Measurements from ENCODE around the gene USP53. TPM values are rescaled to one million over a fixed set of nuclear protein-coding genes. Genes with fewer than 3 reads are reported as not detected.

USP53 gene
- total and polyA plus RNA-seq, 2 of the 13 experiments (the other 11 are each of a cell fraction or from before 2014, with no cell fraction given), result 5.3 to 8.1 TPM

DNA sequence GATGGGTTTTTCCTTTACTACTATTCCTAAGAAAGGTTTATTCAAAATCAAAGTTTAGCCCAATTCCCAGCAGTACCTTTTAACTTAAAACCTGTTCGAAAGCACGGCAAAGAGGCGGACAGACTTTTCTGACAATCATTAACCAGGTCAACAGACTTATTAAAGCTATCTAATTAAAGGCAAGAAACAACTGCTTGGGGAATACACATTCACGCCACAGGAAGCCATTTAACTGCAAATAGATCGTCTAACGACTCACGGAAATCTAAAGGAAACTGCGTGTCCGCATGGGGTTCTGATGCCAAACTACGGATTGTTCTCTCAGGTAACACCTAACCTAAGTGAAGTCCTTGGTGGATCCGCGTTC, 663 bp upstream of the USP53 start:
- H4K20me1 ChIP-seq (ENCODE audit: insufficient read depth, low read length), result no peaks in the 10 kb centered on the region
- ChIA-PET CTCF (ENCODE audit: low intra/inter-chr PET ratio, low total read pairs) (no interaction called here), POLR2A (interaction anchor here (0.8 to 3.1 kb wide), 9 partner anchors 13 to 855 kb away, joined by 3 to 30 read pairs (median 5); partner anchors contain the start of gene MAD2L1)
- peak; percentile 47 for DNase-seq (ENCODE audit: low spot score)
- in situ Hi-C loops (cut with HindIII; ENCODE audit: extremely low pct_ligation_motif_present, low pct_unique_long_range_greater_than_20kb) (loop anchor here (10.0 kb wide), 1 partner anchor 167 kb away; no protein-coding TSS in a partner anchor), intact Hi-C loops (cut with micrococcal nuclease; ENCODE audit: unreplicated experiment) (loop anchor here (5.0 to 10.0 kb wide), 3 partner anchors 40 to 243 kb away; no protein-coding TSS in a partner anchor)
- peak overlapping the region; percentile 90 for H3K4me2 ChIP-seq (ENCODE audit: low read depth, low read length)
- H3K9me3 ChIP-seq (ENCODE audit: low read length), result no peaks in the 10 kb centered on the region
- H2AFZ ChIP-seq (ENCODE audit: low read length), result peak overlapping the region; percentile 99
- BruUV-seq (replicated peaks), result TSS peak; percentile 96
- no peak for FAIRE-seq
- ATAC-seq, result no peak; the same call in 2 of the 3 replicates
- peaks cover 19% of the 10 kb centered on the region for H3K4me1 ChIP-seq (ENCODE audit: insufficient read depth, low read length)
- peak overlapping the region; percentile 74 to 84 (median 76) for H3K4me3 ChIP-seq (replicated peaks in 1 of 3; ENCODE audit: insufficient read depth in 1 of 3, low read depth in 2 of 3, low read length in 3 of 3)
- no peaks in the 10 kb centered on the region for H3K36me3 ChIP-seq (replicated peaks in 1 of 2; ENCODE audit: control insufficient read depth in 1 of 2, insufficient read depth in 2 of 2, low read length in 2 of 2)
- peaks cover 28% of the 10 kb centered on the region for H3K79me2 ChIP-seq (ENCODE audit: insufficient read depth, low read length)
- 0% methylated on average over 11 of the region's 12 CpGs for WGBS (ENCODE audit: low lambda C conversion rate)
- peak overlapping the region; percentile 97 for H3K9ac ChIP-seq (ENCODE audit: insufficient read depth, low read depth, low read length)
- H3K27me3 ChIP-seq (ENCODE audit: control insufficient read depth in 1 of 2, insufficient read depth in 2 of 2, low read length in 2 of 2), result no peaks in the 10 kb centered on the region; a peak in 1 of 5 replicates
- peak overlapping the region; percentile 96 for H3K27ac ChIP-seq (ENCODE audit: extremely low read length, insufficient read depth, low read length)
- no peak for TF ChIP-seq ZNF329 (CRISPR knock-in tag; IDR thresholded peaks at IDR 0.05; ENCODE audit: low read depth)
- TF ChIP-seq PHF5A (CRISPR knock-in tag; IDR thresholded peaks at IDR 0.05; ENCODE audit: low read depth, unreplicated experiment), result no peak
- TF ChIP-seq, protein P1, sequence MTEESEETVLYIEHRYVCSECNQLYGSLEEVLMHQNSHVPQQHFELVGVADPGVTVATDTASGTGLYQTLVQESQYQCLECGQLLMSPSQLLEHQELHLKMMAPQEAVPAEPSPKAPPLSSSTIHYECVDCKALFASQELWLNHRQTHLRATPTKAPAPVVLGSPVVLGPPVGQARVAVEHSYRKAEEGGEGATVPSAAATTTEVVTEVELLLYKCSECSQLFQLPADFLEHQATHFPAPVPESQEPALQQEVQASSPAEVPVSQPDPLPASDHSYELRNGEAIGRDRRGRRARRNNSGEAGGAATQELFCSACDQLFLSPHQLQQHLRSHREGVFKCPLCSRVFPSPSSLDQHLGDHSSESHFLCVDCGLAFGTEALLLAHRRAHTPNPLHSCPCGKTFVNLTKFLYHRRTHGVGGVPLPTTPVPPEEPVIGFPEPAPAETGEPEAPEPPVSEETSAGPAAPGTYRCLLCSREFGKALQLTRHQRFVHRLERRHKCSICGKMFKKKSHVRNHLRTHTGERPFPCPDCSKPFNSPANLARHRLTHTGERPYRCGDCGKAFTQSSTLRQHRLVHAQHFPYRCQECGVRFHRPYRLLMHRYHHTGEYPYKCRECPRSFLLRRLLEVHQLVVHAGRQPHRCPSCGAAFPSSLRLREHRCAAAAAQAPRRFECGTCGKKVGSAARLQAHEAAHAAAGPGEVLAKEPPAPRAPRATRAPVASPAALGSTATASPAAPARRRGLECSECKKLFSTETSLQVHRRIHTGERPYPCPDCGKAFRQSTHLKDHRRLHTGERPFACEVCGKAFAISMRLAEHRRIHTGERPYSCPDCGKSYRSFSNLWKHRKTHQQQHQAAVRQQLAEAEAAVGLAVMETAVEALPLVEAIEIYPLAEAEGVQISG (CRISPR knock-in tag; IDR thresholded peaks at IDR 0.05), result no peak
- TF ChIP-seq ZSCAN22 (CRISPR knock-in tag; IDR thresholded peaks at IDR 0.05), result no peak
- no peak for TF ChIP-seq ZSCAN9 (CRISPR knock-in tag; IDR thresholded peaks at IDR 0.05; ENCODE audit: borderline replicate concordance)
- TF ChIP-seq, protein P2, sequence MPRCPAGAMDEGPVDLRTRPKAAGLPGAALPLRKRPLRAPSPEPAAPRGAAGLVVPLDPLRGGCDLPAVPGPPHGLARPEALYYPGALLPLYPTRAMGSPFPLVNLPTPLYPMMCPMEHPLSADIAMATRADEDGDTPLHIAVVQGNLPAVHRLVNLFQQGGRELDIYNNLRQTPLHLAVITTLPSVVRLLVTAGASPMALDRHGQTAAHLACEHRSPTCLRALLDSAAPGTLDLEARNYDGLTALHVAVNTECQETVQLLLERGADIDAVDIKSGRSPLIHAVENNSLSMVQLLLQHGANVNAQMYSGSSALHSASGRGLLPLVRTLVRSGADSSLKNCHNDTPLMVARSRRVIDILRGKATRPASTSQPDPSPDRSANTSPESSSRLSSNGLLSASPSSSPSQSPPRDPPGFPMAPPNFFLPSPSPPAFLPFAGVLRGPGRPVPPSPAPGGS (CRISPR knock-in tag; IDR thresholded peaks at IDR 0.05), result no peak
- no peak for TF ChIP-seq ZNF337 (CRISPR knock-in tag; IDR thresholded peaks at IDR 0.05; ENCODE audit: borderline replicate concordance, low read depth)
- no peak for TF ChIP-seq ZNF781 (CRISPR knock-in tag; IDR thresholded peaks at IDR 0.05; ENCODE audit: borderline replicate concordance, not compliant biosample characterization)
- TF ChIP-seq ZNF292 (CRISPR knock-in tag; IDR thresholded peaks at IDR 0.05; ENCODE audit: borderline replicate concordance, low read depth), result no peak
- TF ChIP-seq CBFB (CRISPR knock-in tag; IDR thresholded peaks at IDR 0.05), result no peak
- TF ChIP-seq ZNF296 (CRISPR knock-in tag; conservative IDR thresholded peaks at IDR 0.05), result no peak
- TF ChIP-seq CCDC6 (CRISPR knock-in tag; IDR thresholded peaks at IDR 0.05), result no peak
- TF ChIP-seq, protein P3, sequence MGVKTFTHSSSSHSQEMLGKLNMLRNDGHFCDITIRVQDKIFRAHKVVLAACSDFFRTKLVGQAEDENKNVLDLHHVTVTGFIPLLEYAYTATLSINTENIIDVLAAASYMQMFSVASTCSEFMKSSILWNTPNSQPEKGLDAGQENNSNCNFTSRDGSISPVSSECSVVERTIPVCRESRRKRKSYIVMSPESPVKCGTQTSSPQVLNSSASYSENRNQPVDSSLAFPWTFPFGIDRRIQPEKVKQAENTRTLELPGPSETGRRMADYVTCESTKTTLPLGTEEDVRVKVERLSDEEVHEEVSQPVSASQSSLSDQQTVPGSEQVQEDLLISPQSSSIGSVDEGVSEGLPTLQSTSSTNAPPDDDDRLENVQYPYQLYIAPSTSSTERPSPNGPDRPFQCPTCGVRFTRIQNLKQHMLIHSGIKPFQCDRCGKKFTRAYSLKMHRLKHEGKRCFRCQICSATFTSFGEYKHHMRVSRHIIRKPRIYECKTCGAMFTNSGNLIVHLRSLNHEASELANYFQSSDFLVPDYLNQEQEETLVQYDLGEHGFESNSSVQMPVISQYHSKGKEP (CRISPR knock-in tag; IDR thresholded peaks at IDR 0.05), result no peak
- no peak for TF ChIP-seq CCAR2 (optimal IDR thresholded peaks at IDR 0.05; ENCODE audit: low read depth, low read length)
- TF ChIP-seq HNF4G (IDR thresholded peaks at IDR 0.05; ENCODE audit: borderline replicate concordance, low read depth, low read length), result no peak
- no peak for TF ChIP-seq HNF4G (CRISPR knock-in tag; IDR thresholded peaks at IDR 0.05; ENCODE audit: borderline replicate concordance, low read depth)
- no peak for TF ChIP-seq ZNF101 (CRISPR knock-in tag; IDR thresholded peaks at IDR 0.05; ENCODE audit: borderline replicate concordance, low read depth)
